Measurements from ENCODE around the gene OR14A2.
"Not testable (repeated sequence)": the region's sequence is repeated elsewhere in the genome, so short reads cannot be mapped to it uniquely, and the experiment has no call there.

Gene OR14A2

DNA sequence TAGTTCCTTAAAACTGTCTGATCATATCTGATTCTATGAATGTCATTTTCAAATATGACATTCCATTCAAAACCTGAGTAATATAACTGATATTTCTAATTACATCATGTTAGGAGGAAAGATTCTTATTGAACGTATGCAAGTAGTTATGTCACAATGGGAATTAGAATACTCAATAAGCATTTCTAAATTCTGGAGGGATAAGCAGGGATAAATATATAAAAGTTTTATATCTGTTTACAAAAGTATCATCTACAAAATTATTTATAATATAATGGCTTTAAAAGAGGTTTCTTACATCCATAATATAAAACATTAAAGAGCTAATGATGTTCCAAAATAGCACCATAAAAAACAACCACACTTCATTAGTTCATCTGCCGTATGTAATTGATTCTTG is at the start of gene OR14A2:
TSS of gene OR14A2 (minus strand) at position 101 of the 400 bp plus-strand sequence.
- no peak within 1 kb of the TSS for H3K4me3 ChIP-seq
- TF ChIP-seq, protein P1, sequence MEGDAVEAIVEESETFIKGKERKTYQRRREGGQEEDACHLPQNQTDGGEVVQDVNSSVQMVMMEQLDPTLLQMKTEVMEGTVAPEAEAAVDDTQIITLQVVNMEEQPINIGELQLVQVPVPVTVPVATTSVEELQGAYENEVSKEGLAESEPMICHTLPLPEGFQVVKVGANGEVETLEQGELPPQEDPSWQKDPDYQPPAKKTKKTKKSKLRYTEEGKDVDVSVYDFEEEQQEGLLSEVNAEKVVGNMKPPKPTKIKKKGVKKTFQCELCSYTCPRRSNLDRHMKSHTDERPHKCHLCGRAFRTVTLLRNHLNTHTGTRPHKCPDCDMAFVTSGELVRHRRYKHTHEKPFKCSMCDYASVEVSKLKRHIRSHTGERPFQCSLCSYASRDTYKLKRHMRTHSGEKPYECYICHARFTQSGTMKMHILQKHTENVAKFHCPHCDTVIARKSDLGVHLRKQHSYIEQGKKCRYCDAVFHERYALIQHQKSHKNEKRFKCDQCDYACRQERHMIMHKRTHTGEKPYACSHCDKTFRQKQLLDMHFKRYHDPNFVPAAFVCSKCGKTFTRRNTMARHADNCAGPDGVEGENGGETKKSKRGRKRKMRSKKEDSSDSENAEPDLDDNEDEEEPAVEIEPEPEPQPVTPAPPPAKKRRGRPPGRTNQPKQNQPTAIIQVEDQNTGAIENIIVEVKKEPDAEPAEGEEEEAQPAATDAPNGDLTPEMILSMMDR (IDR thresholded peaks at IDR 0.05): no peak
- DNase-seq (ENCODE audit: low spot score): no peak

DNA sequence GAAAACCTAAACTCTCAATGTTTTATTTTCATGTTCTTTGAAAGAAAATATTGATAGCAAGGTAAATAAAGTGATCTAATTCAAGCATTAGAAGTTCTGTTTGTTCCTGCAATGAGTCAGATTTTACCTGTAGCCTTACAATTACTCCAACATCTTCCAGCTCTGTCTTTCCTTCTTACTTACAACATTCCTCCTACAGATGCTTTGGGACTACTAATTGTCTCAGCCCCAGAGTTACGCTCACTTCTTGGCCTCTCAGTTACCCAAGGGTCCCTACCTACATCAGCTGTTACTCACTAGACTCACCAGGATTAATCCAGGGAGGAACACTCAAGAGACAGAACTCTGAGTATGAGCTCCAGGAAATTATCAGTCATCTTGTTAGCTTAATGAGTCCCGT is 49.6 kb upstream of the OR14A2 start:
- TF ChIP-seq, protein P1 (IDR thresholded peaks at IDR 0.05): no peak
- Histone ChIP-seq H3K27ac (no peak overlapping the region), H3K4me3 (no peak overlapping the region)
- no peak for DNase-seq (ENCODE audit: low spot score)

More for the DNA sequence above, at the start of gene OR14A2:
- H3K27ac ChIP-seq: no peak within 1 kb of the TSS

DNA sequence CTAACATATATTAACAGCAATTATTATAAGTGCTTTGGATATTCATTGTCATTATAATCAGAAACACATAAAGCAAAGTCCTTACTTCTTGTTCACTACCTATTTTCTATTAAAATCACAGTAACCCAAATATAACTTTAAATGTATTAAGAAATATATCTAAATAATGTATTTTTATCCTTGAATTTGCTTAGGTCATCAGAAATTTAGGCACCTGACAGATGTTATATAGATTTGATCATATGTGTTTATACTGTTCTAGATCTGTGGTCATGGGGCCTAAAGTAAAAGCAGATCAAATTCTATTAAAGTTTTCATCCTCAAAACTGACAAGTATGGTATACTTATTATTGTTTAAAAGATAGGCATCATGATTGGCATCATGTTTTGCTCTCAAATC is 21.7 kb upstream of the OR14A2 start:
- no peak for DNase-seq (ENCODE audit: low spot score)
- no peak overlapping the region for H3K4me3 ChIP-seq
- no peak overlapping the region for H3K27ac ChIP-seq
- TF ChIP-seq, protein P1 (IDR thresholded peaks at IDR 0.05): no peak

GRCh38 chr1:247760456-247760855 is 12.5 kb upstream of the OR14A2 start, which contains the start of gene OR1C1:
OR1C1 (minus strand) TSS chr1:247760556; CDS start chr1:247758406, 2,150 bp downstream.
- TF ChIP-seq, protein P1 (IDR thresholded peaks at IDR 0.05): no peak
- no peak for DNase-seq (ENCODE audit: low spot score)
- no peak within 1 kb of the TSS for H3K4me3 ChIP-seq
- H3K27ac ChIP-seq: no peak within 1 kb of the TSS

- not testable (repeated sequence) for H3K4me3 ChIP-seq; DNase-seq (ENCODE audit: low spot score); H3K27ac ChIP-seq
Measured at GRCh38 chr1:247754311-247754710, 6.4 kb upstream of the OR14A2 start.

DNA sequence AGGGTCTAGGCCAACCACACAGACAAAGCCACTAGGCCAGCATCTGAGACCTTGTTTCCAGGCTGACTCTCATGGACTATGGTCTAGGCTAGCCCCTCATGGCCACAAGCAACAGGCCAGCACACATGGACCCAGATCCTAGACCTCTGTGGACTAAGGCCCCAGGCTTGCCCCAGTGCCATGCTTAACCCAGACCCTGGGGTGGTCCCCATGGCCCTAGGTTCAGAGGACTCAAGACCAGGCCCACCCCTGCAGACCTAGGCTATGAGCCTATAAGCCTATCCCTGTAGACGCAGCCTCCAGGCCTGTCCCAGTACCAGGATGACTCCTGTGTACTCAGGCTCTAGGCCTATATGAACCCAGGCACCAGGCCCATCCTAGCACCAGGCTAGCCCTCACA is 1.9 kb upstream of the OR14A2 start:
- Histone ChIP-seq H3K27ac (no peak overlapping the region), H3K4me3 (no peak overlapping the region)
- no peak for DNase-seq (ENCODE audit: low spot score)
- TF ChIP-seq, protein P1 (IDR thresholded peaks at IDR 0.05): no peak

DNA sequence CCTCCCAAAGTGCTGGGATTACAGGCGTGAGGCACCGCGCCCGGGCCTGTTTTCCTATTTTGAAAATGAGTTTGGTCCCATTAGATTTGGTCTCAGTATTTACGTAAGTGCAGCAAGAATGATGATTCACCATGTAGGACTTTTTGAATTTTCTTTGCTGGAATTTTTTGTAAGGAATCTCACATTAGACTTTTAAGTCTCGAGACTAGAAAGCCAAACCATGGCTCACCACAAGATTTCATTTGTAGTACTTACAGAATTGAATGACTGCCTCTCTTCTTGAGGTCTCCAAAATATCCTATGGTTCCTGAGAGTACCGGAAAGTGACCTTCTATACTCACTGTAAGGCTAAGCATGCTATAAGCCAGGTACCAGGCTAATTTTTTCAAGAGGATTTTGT is 325 bp downstream of the OR14A2 start:
- no peak for DNase-seq (ENCODE audit: low spot score)
- TF ChIP-seq, protein P1 (IDR thresholded peaks at IDR 0.05): no peak

More for the DNA sequence above, 325 bp downstream of the OR14A2 start:
- no peak overlapping the region for H3K27ac ChIP-seq
- no peak overlapping the region for H3K4me3 ChIP-seq

All from coronary artery (tissue), 2 donors.